ENCODE measurements around the gene WDR70. TPM values are rescaled to one million over a fixed set of nuclear protein-coding genes. Genes with fewer than 3 reads are reported as not detected.

Gene WDR70
- total and polyA plus RNA-seq, 10 of the 15 experiments (the other 5 are each of a cell fraction or from before 2014, with no cell fraction given): 10.9 to 33.6 (median 29.1) TPM

DNA sequence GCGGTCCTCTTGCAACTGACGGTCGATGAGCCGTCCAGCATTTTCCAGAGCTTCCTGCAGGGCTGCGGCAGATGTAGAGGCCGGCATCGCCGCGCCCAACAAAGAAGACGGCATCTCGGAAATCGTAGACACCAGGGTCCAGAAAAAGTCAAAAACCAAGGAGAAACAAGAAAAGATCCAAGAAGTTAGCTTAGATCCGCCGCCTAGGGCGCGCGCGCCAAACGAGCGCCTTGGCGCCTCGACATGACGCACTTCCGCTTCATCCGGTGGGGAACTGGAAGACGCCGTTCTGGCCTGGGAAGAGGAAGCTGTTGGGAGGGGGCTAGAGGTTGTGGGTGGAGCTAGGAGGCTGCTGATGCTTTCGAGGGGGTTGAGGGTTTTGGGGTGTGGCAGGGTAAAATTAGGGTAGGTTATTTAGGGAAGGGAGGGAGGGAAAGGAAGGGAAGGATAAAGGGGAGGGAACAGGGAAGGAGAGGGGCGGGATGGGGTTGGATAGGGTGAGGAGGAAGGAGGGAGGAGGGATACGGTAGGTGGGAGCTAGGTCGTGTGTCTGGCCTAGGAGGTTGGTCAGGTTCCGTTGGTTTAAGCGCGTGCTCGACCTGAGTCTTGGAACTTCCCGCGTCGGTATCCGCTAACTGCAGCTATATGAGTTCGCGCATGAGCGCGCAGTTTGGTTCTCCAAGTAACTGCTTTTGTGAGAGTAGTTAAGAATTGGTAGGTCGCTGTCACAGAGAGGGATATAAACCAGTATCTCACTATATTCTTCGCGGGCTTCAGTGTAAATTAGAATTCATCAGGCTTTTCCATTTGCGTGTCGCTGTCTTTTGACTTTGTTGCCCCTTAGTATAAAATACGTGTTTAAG is 8.0 kb upstream of the WDR70 start, which contains the start of gene NUP155 (continued):
- TF ChIP-seq, protein P1, sequence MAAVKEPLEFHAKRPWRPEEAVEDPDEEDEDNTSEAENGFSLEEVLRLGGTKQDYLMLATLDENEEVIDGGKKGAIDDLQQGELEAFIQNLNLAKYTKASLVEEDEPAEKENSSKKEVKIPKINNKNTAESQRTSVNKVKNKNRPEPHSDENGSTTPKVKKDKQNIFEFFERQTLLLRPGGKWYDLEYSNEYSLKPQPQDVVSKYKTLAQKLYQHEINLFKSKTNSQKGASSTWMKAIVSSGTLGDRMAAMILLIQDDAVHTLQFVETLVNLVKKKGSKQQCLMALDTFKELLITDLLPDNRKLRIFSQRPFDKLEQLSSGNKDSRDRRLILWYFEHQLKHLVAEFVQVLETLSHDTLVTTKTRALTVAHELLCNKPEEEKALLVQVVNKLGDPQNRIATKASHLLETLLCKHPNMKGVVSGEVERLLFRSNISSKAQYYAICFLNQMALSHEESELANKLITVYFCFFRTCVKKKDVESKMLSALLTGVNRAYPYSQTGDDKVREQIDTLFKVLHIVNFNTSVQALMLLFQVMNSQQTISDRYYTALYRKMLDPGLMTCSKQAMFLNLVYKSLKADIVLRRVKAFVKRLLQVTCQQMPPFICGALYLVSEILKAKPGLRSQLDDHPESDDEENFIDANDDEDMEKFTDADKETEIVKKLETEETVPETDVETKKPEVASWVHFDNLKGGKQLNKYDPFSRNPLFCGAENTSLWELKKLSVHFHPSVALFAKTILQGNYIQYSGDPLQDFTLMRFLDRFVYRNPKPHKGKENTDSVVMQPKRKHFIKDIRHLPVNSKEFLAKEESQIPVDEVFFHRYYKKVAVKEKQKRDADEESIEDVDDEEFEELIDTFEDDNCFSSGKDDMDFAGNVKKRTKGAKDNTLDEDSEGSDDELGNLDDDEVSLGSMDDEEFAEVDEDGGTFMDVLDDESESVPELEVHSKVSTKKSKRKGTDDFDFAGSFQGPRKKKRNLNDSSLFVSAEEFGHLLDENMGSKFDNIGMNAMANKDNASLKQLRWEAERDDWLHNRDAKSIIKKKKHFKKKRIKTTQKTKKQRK (IDR thresholded peaks at IDR 0.05; ENCODE audit: low read depth, low read length): no peak
- TF ChIP-seq NRF1 (conservative IDR thresholded peaks at IDR 0.05; ENCODE audit: low read depth, low read length) (no peak), NR2C1 (IDR thresholded peaks at IDR 0.05) (peak; percentile 92), MEF2A (IDR thresholded peaks at IDR 0.05; ENCODE audit: insufficient read depth, low read depth, low read length) (0 out of 2 replicates have a peak, but pooled peaks have one; percentile 28), FOXK2 (IDR thresholded peaks at IDR 0.05) (no peak; the same call in 1 of the 2 replicates), TCF3 (IDR thresholded peaks at IDR 0.05; ENCODE audit: borderline replicate concordance, insufficient read depth, low read depth, low read length) (no peak), CHD2 (IDR thresholded peaks at IDR 0.05; ENCODE audit: borderline replicate concordance, low read depth, low read length) (peak; percentile 42; the same call in 1 of the 2 replicates), CBFB (IDR thresholded peaks at IDR 0.05; ENCODE audit: low read depth) (peak; percentile 69; the same call in 1 of the 2 replicates), POLR2AphosphoS2 (IDR thresholded peaks at IDR 0.05; ENCODE audit: low read depth, low read length) (peak; percentile 88), SREBF2 (IDR thresholded peaks at IDR 0.05; ENCODE audit: low read length) (no peak), BCL11A (IDR thresholded peaks at IDR 0.05; ENCODE audit: low read depth, low read length) (no peak), BRCA1 (IDR thresholded peaks at IDR 0.05; ENCODE audit: low read depth, low read length) (no peak), CREB1 (IDR thresholded peaks at IDR 0.05; ENCODE audit: low read depth) (peak; percentile 99), JUND (IDR thresholded peaks at IDR 0.05; ENCODE audit: low read depth, low read length) (no peak), HCFC1 (IDR thresholded peaks at IDR 0.05; ENCODE audit: low read length) (peak; percentile 83), POLR2AphosphoS5 (IDR thresholded peaks at IDR 0.05; ENCODE audit: low read length) (peak; percentile 94)
- TF ChIP-seq, protein P2, sequence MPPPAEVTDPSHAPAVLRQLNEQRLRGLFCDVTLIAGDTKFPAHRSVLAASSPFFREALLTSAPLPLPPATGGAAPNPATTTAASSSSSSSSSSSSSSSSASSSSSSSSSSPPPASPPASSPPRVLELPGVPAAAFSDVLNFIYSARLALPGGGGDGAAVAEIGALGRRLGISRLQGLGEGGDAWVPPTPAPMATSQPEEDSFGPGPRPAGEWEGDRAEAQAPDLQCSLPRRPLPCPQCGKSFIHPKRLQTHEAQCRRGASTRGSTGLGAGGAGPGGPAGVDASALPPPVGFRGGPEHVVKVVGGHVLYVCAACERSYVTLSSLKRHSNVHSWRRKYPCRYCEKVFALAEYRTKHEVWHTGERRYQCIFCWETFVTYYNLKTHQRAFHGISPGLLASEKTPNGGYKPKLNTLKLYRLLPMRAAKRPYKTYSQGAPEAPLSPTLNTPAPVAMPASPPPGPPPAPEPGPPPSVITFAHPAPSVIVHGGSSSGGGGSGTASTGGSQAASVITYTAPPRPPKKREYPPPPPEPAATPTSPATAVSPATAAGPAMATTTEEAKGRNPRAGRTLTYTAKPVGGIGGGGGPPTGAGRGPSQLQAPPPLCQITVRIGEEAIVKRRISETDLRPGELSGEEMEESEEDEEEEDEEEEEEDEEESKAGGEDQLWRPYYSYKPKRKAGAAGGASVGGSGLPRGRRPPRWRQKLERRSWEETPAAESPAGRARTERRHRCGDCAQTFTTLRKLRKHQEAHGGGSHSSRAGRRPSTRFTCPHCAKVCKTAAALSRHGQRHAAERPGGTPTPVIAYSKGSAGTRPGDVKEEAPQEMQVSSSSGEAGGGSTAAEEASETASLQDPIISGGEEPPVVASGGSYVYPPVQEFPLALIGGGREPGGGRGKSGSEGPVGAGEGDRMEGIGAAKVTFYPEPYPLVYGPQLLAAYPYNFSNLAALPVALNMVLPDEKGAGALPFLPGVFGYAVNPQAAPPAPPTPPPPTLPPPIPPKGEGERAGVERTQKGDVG (CRISPR knock-in tag; IDR thresholded peaks at IDR 0.05): no peak
- TF ChIP-seq, protein P3, sequence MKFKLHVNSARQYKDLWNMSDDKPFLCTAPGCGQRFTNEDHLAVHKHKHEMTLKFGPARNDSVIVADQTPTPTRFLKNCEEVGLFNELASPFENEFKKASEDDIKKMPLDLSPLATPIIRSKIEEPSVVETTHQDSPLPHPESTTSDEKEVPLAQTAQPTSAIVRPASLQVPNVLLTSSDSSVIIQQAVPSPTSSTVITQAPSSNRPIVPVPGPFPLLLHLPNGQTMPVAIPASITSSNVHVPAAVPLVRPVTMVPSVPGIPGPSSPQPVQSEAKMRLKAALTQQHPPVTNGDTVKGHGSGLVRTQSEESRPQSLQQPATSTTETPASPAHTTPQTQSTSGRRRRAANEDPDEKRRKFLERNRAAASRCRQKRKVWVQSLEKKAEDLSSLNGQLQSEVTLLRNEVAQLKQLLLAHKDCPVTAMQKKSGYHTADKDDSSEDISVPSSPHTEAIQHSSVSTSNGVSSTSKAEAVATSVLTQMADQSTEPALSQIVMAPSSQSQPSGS (IDR thresholded peaks at IDR 0.05; ENCODE audit: low read length): no peak
- TF ChIP-seq, protein P4, sequence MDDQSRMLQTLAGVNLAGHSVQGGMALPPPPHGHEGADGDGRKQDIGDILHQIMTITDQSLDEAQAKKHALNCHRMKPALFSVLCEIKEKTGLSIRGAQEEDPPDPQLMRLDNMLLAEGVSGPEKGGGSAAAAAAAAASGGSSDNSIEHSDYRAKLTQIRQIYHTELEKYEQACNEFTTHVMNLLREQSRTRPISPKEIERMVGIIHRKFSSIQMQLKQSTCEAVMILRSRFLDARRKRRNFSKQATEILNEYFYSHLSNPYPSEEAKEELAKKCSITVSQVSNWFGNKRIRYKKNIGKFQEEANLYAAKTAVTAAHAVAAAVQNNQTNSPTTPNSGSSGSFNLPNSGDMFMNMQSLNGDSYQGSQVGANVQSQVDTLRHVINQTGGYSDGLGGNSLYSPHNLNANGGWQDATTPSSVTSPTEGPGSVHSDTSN (IDR thresholded peaks at IDR 0.05; ENCODE audit: insufficient replicate concordance, low read depth, low read length): peak; percentile 4

All from GM12878 (cell line).